Uterus (tissue), 2 donors: ENCODE data around the gene VPS11.

Experiments
- CTCF ChIP-seq, 4 experiments: fragments of 200-600 bp in 2 of 4; fragments of 450-650 bp in 2 of 4; sonication (generic) in 2 of 4; IDR thresholded peaks; one replicate each; pipeline ENCODE4 v1.5.1; 2016 to 2019; ENCODE audit warnings: antibody characterized with exemption in 4 of 4, mild to moderate bottlenecking in 2 of 4, moderate library complexity in 1 of 4
- POLR2A ChIP-seq, 2 donors: fragments of 450-650 bp; IDR thresholded peaks; one replicate each; pipeline ENCODE4 v1.6.1; 2016; ENCODE audit warnings: antibody characterized with exemption in 2 of 2, mild to moderate bottlenecking in 1 of 2, moderate library complexity in 1 of 2

GRCh38 chr11:119087747-119088241 is 20.2 kb downstream of the VPS11 start:
- TF ChIP-seq POLR2A (IDR thresholded peaks at IDR 0.05) (no peak), CTCF (IDR thresholded peaks at IDR 0.05) (no peak)
